NCI-H1048 (cell line): ENCODE data around the gene BEND7.
A peak's percentile ranks its signal among the peaks of the same experiment; 100 is the strongest.
"Not testable (repeated sequence)": the region's sequence is repeated elsewhere in the genome, so short reads cannot be mapped to it uniquely, and the experiment has no call there.

Experiments used
- DNase-seq: peaks from one replicate; lab custom pipeline; 2025; lab: John Stamatoyannopoulos, UW

The BEND7 gene

DNA sequence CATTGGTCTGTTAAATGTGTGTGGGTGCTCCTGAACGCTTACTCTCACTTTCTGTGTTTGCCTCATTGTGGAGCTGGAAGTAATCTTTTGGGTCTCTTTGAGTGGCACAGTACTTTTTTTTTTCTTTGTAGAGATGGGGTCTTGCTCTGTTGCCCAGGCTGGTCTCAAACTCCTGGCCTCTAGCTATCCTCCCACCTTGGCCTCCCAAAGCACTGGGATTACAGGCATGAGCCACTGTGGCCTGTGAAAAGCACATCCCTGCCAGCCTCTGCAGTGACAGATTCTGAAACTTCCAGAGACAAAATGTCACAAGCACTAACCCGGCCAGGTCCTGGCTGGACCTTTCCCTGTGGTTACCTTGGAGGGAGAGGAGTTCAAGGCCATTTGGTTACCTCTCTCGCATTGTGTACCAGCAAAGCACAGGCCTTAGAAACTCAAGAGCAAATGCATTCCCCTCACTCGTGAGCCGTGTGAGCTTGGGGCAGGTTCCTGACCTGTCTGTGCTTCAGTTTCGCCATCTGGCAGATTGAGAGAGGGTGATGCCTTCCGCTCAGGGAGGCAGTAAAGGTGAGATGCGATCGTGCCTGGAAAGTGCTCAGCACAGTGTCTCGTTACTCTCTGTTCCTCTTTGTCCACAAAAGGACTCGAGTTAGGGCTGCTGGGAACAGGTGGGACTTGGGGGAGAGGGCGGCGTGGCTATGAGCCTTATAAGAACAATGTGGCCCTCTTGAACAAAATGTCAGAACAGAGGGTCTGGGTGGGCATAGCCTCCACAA is 108.1 kb downstream of the BEND7 start:
- DNase-seq = no peak

DNA sequence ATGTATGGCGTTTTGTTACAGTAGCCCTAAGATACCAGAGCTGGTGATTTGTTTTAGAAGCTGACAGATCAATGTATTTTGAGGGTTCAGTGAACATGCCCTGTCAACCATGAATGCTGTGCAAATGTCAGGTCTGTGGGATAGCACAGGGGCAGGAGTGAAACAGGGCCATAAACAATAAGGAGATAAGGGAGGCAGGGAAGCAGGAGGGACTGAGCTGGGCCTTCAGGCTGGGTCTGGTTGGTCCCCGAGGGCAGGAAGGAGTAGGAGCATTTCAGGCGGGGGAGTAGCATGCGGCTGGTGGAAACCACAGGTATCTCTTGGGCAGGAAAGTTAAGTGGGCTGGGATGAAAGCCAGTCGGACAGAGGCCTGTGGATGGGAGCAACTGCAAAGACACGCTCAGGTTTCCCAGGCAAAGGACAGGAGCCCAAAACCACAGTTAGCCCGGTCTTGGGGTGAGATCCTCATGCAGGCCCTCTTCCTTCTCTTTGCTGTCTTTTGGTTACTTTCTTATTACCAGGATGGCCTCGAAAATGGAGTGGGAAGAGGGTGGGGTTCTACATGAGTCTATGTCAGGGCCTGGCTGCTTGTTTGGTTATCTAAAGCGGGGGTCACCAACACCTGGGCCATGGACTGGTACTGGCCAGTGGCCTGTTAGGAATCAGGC is 111.2 kb downstream of the BEND7 start:
- no peak for DNase-seq

DNA sequence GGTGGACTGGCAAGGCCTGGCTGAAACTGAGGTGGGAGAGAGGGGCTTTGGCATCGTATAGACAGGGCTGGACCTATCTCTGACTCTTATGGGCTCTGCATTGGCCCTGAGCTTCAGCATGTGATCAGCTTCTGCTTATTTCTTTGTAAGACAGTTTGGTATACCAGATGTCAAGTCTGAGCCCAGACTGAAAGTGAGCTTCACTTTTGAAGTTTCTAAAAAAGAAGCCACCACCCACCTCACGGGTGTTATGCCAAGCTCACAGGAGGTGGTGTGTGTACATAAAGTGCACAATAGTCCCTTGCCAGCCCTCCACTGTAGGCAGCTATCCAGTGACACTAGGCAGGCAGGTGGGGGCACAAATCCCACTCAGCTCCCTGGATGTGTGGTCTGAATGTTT is 112.1 kb downstream of the BEND7 start:
- DNase-seq = no peak

DNA sequence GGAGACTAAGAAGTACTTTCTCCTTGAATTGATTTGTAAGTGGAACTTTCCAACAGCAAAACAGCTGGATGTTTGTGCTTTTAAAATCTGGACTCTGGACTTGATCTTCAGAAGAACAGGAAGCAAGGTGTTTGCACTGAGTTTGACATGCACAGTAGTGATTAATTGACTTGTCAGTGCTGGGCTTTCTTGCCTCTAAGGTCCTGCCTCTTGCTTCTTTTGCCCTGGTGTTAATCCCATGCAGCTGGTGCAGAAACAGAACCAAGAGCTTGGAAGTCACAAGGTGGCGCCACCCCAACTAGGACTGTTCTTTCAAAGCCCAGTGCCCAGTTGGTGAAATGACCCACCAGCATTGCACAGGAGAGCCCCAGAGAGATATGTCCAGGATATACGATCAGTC is 114.0 kb downstream of the BEND7 start:
- DNase-seq = no peak

DNA sequence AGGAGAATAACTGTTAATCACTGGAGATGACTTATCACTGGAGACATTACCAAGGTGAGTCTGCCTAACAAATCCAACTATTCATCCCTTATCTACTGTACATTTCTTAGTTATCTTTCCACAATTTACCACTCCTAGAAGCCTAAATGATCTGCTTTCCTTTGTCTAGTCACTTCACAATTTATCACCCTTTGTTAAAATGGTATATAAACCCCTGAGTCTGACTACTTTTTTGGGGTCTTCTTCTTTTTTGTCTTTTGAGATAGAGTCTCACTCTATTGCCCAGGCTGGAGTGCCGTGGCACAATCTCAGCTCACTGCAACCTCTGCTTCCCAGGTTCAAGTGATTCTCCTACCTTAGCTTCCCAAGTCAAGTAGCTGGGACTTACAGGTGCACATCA is 114.7 kb downstream of the BEND7 start:
- no peak for DNase-seq

DNA sequence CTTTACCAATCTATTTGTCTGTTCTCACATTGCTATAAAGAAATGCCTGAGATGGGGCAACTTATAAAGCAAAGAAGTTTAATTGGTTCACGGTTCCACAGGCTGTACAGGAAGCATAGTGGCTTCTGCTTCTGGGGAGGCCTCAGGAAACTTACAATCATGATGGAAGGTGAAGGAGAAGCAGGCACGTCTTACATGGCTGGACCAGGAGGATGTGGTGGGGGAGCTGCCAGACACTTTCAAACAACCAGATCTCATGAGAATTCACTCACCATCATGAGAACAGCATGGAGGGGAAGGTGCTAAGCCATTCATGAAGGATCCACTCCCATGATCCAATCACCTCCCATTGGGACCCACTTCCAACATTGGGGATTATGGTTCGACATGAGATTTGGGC is 115.9 kb downstream of the BEND7 start:
- DNase-seq = no peak

DNA sequence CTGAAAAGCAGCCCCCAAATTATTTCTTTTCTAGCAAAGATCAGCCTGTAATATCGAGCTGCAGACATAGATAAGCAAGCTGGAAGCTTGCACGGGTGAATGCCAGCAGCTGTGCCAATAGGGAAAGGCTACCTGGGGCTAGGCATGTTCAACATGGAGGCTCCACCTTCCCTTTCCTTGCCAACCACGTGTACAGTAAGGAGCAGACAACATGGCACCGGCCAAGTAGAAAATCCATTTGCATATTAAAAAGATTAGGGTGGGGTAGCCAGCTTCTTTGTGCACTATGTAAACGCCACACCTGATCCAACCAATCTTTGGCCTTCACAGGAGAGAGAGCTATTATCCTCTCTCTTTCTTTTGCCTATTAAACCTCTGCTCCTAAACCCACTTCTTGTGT is 124.0 kb downstream of the BEND7 start:
- peak; percentile 21 for DNase-seq

DNA sequence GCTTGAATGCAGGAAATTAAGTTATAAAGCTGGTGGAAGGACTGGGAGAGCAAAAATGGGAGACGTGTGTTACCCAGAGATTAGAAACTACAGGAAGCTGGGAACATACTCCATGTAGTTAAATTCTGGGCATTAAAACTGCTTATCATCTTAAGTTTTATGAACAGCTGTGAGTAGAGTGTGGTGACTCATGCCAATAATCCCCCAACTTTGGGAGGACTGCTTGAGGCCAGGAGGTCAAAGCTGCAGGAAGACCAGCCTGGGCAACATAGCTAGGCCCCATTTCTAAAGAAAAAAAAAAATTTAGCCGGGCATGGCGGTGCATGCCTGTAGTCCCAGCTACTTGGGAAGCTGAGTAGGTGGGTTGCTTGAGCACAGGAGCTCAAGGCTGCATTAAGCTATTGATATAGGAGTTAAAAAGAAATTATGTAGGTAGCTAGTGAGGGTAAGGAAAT is 124.5 kb downstream of the BEND7 start:
- DNase-seq = no peak

DNA sequence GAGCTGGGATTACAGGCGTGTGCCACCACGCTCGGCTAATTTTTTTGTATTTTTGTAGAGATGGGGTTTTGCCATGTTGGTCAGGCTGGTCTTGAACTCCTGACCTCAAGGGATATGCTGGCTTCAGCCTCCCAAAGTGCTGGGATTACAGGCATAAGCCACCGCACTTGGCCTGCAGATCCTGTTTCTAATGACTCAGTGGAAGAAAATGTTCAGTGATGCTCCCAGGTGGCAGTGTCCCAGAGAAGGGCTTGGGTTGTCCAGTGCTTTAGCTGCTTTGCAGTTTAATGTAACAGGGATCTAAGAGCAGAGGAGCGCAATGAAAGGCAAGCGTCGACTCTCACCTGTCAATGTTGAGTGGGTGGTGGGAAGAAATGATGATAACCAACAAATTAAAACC is 125.4 kb downstream of the BEND7 start:
- not testable (repeated sequence) for DNase-seq

DNA sequence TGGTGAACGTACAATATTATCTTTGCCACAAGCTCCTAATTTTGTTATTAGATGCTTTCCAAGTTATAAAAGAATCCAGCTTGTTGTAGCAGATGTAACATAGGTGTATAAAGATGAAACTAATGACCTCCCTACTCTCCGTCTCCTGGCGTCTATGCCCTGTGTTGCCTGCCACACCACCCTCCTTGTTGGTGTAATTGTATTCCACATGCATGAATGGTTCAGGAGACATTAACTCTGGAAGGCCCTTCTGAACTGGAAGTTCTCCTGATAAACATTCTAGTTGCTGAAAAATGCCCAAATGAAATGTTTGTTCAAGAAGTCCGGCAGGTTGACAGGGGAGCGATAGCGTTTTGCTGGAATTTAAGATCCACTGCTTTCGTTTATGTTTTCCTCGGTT is 126.8 kb downstream of the BEND7 start:
- DNase-seq = no peak

DNA sequence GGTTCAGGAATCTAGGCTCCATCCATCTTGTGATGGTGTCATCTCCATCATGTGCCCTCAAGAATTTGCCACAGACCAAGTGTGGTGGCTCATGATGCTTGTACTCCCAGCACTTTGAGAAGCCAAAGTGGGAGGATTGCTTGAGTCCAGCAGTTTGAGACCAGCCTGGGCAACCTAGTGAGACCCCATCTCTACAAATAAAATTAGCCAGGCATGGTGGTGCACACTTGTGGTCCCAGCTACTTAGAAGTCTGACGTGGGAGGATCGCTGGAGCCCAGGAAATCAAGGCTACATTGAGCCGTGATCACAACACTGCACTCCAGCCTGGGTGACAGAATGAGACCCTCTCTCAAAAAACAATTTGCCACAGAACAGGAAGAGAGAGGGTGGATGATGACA is 127.7 kb downstream of the BEND7 start:
- no peak for DNase-seq

DNA sequence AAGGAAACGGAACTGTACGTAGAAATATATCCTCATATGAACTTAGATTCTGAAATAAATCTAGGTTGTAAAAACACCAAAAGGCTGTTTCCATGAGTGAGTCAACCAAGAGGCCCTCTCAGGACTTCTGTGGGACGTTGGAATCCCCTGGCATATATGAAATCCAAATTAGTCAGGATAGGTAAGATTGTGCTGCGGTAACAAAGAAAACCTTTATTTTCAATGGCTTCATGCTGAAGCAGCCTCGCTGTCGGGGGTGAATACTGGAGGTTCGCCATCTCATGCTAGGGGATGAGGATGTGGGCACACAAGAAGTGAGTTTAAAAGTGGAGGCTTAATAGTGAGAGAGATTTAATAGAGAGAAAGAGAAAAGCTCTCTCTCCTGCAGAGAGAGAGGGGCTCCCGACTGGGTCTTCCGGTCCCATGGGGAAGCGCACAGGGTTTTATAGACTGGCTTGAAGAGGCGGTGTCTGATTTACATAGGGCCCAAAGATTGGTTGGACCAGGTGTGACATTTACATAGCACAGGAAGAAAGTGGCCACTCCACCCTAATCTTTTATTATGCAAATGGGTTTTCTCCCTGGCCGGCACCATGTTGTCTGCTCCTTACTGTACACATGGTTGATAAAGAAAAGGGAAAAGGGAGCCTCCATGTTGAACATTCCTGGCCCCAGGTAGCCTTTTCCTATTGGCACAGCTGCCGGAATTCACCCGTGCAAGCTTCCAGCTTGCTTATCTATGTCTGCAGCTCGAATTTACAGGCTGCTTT is 128.4 kb downstream of the BEND7 start:
- DNase-seq = no peak

DNA sequence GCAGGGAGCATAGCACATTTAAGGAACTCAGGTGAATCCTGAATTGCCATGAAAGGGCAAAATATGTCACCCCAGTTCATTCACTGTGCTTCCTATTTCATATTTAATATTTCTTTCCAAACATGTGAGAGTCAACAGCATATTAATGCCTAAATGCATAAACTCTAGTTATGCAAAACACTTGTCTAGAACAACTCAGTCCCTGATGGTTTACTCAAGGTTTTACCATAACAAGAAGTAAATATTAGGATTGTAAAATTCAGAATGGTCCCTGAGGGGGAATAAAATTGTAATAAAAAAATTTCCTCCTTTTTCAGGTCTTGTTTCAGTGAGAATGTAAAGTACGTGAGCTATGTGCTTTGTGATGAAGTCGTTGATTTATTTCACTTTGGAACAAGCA is 129.1 kb downstream of the BEND7 start:
- DNase-seq = no peak

DNA sequence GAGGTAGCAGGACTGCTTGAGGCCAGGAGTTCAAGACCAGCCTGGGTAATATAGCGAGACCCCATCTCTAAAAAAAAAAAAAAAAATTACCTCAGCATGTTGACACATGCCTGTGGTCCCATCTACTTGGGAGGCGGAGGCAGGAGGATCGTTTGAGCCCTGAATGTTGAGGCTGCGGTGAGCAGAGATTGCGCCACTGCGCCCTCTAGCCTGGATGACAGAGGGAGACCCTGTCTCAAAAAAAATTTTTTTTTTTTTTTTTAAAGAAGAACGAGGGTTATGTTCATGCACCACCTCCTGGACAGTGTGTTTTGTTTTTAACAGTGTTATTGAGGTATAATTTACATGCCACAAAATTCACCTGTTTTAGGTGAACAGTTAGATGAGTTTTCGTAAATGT is 129.6 kb downstream of the BEND7 start:
- no peak for DNase-seq

DNA sequence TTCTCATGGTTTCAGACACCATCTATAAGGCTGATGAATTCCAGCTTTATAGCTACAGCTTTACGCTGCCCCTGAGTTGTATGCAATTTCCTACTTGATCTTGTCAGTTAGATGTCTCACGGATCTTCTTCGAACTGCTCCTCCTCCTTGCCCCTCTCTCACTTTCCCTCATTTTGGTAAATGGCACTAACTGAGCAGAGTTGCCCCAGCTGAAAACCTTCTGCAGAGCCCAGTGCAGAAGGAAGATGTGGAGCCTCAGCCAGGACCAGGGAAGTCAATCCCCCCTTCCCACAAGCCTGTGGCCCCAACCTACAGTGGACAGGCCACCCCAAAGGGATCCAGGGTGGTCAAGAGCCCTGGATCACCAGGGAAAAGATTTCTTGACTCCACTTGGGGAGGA is 131.8 kb downstream of the BEND7 start:
- no peak for DNase-seq

DNA sequence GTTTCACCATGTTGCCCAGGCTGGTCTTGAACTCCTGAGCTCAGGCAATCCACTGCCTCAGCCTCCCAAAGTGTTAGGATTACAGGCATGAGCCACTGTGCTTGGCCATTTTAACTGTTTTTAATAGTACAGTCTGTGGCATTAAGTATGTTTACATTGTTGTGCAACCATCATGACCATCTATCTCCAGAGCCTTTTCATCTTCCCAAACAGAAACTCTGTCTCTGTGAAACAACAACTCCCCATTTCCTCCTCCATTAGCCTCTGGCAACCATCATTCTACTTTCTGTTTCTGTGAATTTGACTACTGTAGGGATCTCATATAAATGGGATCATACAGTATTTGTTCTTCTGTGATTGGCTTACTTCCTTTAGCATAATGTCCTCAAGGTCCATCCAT is 132.4 kb downstream of the BEND7 start:
- no peak for DNase-seq

DNA sequence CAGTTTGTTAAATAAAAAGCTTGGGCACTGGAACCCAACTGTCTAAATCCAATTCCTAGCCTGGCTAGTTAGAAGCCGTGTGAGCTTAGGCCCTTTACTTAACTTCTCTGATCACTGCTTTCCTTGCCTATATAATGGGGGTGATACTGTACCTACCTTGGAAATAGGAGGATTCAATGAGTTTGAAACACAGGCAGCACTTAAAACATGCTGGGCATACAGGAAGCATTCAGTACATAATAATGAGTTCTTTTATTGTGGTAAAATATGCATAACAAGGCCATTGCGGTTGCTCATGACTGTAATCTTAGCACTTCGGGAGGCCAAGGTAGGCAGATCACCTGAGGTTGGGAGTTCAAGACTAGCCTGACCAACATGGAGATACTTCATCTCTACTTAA is 133.3 kb downstream of the BEND7 start:
- DNase-seq = no peak

DNA sequence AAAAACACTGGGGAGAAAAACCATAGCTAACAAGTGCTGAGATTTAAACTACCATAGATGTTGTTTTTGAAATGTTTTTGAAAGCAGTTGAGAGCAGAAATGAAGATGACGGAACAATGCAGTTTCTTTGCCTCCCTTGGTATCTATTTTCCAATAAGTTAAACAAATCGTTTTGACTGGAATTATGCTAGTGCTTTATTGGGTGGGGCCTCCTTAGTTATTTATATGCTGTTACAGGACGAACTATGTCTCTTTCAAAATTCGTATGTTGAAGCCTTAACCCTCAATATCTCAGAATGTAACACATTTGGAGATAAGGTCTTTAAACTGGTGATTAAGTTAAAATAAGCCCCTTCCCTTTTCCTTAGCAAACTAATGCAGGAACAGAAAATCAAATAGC is 135.2 kb downstream of the BEND7 start:
- no peak for DNase-seq

DNA sequence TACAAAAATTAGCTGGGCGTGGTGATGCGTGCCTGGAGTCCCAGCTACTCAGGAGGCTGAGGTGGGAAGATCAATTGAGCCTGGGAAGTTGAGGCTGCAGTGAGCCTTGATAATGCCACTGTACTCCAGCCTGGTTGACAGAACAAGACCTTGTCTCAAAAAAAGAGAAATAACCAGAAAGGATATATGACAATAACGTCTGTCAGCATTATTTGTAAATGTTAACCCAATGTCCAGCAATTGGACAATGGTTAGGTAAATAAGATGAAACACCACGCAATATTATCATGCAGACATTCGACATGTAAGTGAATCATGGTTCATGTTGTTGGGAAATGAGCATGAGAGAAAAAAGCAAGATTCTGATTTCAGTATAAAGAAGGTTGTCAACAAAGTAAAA is 136.1 kb downstream of the BEND7 start:
- no peak for DNase-seq
